Astrocyte (in vitro differentiated cells and primary cell): Measurements from ENCODE around the gene C19orf33. TPM values are rescaled to one million over a fixed set of nuclear protein-coding genes. Genes with fewer than 3 reads are reported as not detected.

Experiments
- DNase-seq: peaks from one replicate; pipeline ENCODE4 v3.0.0-alpha.2; 2010; ENCODE audit warnings: low read depth
- FAIRE-seq: peaks from 2 replicates; lab custom pipeline; 2011; peaks lifted over from hg19 to GRCh38; lab: Jason Lieb, UNC
- H2AFZ ChIP-seq: 2 replicates; pipeline ENCODE4 v1.6.0; 2012; ENCODE audit warnings: low read depth, low read length, inconsistent platforms
- H3K27ac ChIP-seq: 2 replicates; pipeline ENCODE4 v1.5.1; 2011; ENCODE audit warnings: low read depth, low read length, inconsistent platforms
- H3K27me3 ChIP-seq: 2 replicates; pipeline ENCODE4 v1.6.0; 2011; ENCODE audit warnings: low read length, inconsistent platforms; ENCODE audit not compliant: insufficient read depth
- H3K36me3 ChIP-seq: 2 replicates; pipeline ENCODE4 v1.5.1; 2011; ENCODE audit warnings: low read length, inconsistent platforms; ENCODE audit not compliant: insufficient read depth
- H3K4me1 ChIP-seq: 2 replicates; pipeline ENCODE4 v1.5.1; 2011; ENCODE audit warnings: low read length, inconsistent platforms; ENCODE audit not compliant: insufficient read depth
- H3K4me2 ChIP-seq: 2 replicates; pipeline ENCODE4 v1.6.0; 2012; ENCODE audit warnings: low read length, inconsistent platforms
- H3K4me3 ChIP-seq: 2 replicates; pipeline ENCODE4 v1.5.1; 2011; ENCODE audit warnings: low read depth, mild to moderate bottlenecking, low read length, inconsistent platforms; ENCODE audit not compliant: insufficient read depth
- H3K79me2 ChIP-seq: 2 replicates; pipeline ENCODE4 v1.6.0; 2012; ENCODE audit warnings: mild to moderate bottlenecking, low read length, inconsistent platforms; ENCODE audit not compliant: insufficient read depth
- H3K9ac ChIP-seq: 2 replicates; pipeline ENCODE4 v1.6.0; 2012; ENCODE audit warnings: mild to moderate bottlenecking, low read length, inconsistent platforms
- H3K9me3 ChIP-seq: 2 replicates; pipeline ENCODE4 v1.5.1; 2012; ENCODE audit warnings: low read depth, mild to moderate bottlenecking, low read length, inconsistent platforms; ENCODE audit not compliant: insufficient read depth
- H4K20me1 ChIP-seq: 2 replicates; pipeline ENCODE4 v1.6.0; 2012; ENCODE audit warnings: low read length, inconsistent platforms; ENCODE audit not compliant: insufficient read depth
- H3K27ac Mint-ChIP-seq: one replicate; pipeline ENCODE4 v1.8.0; 2021; ENCODE audit warnings: mild to moderate bottlenecking, mixed read lengths; ENCODE audit not compliant: unreplicated experiment
- H3K27me3 Mint-ChIP-seq: one replicate; pipeline ENCODE4 v1.8.0; 2021; ENCODE audit warnings: low read depth, mixed read lengths; ENCODE audit not compliant: unreplicated experiment
- H3K36me3 Mint-ChIP-seq: one replicate; pipeline ENCODE4 v1.8.0; 2021; ENCODE audit warnings: low read depth, mixed read lengths; ENCODE audit not compliant: unreplicated experiment
- H3K4me1 Mint-ChIP-seq: one replicate; pipeline ENCODE4 v1.8.0; 2021; ENCODE audit warnings: low read depth, mixed read lengths; ENCODE audit not compliant: unreplicated experiment
- H3K4me3 Mint-ChIP-seq: one replicate; pipeline ENCODE4 v1.8.0; 2021; ENCODE audit warnings: mild to moderate bottlenecking, moderate library complexity, mixed read lengths; ENCODE audit not compliant: unreplicated experiment
- H3K9me3 Mint-ChIP-seq: one replicate; pipeline ENCODE4 v1.8.0; 2021; ENCODE audit warnings: mild to moderate bottlenecking, mixed read lengths; ENCODE audit not compliant: unreplicated experiment
- EZH2 ChIP-seq: IDR thresholded peaks from 2 replicates; pipeline ENCODE4 v1.6.1; 2012; ENCODE audit warnings: mild to moderate bottlenecking, low read length, inconsistent platforms; ENCODE audit not compliant: insufficient read depth
- total RNA-seq: library from RNA; stranded (reverse); gene quantifications from 2 replicates; pipeline ENCODE4 v1.2.1, GENCODE V29; 2021
- TF ChIP-seq, protein P1 (sequence below): IDR thresholded peaks from 2 replicates; pipeline ENCODE4 v1.5.1; 2011; ENCODE audit warnings: low read depth, mild to moderate bottlenecking, inconsistent platforms, low read length, moderate library complexity; ENCODE audit not compliant: insufficient read depth

The C19orf33 gene
- total RNA-seq, 1 donor from 2014 or later: 5.8 TPM

DNA sequence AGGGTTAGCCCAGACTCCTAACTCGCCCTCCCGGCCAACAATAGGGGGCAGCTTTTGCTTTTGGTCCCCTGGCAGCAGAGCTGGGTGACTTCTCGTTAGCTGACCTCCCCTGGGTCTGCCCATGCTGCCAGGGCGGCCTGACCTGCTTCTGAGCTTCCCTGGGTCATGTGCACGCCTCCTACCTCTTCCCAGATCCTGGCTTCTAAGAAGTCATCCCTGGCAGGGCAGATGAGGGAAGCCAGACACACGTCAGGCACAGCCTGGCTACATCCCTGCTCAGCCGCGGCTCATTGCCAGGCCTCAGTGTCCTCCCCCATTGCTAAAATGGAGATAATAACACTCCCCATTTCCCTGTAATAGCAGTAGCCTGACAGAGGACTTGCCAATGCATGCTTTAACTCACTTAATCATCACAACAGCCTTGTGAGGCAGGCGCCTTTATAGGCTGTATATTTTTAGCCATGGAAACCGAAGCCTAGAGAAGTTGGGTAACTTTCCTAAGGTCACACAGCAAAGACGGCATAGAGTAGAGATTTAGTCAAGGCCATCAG lies 17.7 kb downstream of the C19orf33 start:
- H3K27ac ChIP-seq: no peak overlapping the region
- H3K4me3 Mint-ChIP-seq: no peak overlapping the region
- DNase-seq (peak; percentile 30), FAIRE-seq (no peak)
- H3K36me3 Mint-ChIP-seq: peaks cover 10% of the 10 kb centered on the region
- H3K27me3 ChIP-seq: peaks cover 9% of the 10 kb centered on the region
- no peak overlapping the region for H2AFZ ChIP-seq
- TF ChIP-seq, protein P1, sequence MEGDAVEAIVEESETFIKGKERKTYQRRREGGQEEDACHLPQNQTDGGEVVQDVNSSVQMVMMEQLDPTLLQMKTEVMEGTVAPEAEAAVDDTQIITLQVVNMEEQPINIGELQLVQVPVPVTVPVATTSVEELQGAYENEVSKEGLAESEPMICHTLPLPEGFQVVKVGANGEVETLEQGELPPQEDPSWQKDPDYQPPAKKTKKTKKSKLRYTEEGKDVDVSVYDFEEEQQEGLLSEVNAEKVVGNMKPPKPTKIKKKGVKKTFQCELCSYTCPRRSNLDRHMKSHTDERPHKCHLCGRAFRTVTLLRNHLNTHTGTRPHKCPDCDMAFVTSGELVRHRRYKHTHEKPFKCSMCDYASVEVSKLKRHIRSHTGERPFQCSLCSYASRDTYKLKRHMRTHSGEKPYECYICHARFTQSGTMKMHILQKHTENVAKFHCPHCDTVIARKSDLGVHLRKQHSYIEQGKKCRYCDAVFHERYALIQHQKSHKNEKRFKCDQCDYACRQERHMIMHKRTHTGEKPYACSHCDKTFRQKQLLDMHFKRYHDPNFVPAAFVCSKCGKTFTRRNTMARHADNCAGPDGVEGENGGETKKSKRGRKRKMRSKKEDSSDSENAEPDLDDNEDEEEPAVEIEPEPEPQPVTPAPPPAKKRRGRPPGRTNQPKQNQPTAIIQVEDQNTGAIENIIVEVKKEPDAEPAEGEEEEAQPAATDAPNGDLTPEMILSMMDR: no peak
- no peak for TF ChIP-seq EZH2
- H3K9me3 Mint-ChIP-seq: peaks cover 2% of the 10 kb centered on the region
- H3K27ac Mint-ChIP-seq: no peak overlapping the region
- H3K4me3 ChIP-seq: no peak overlapping the region
- H3K4me1 Mint-ChIP-seq: no peaks in the 10 kb centered on the region
- peaks cover 4% of the 10 kb centered on the region for H4K20me1 ChIP-seq
- H3K27me3 Mint-ChIP-seq: peaks cover 25% of the 10 kb centered on the region
- H3K9ac ChIP-seq: no peak overlapping the region
- H3K36me3 ChIP-seq: no peaks in the 10 kb centered on the region
- H3K4me1 ChIP-seq: peaks cover 11% of the 10 kb centered on the region
- H3K79me2 ChIP-seq: no peaks in the 10 kb centered on the region
- no peaks in the 10 kb centered on the region for H3K9me3 ChIP-seq
- no peak overlapping the region for H3K4me2 ChIP-seq

DNA sequence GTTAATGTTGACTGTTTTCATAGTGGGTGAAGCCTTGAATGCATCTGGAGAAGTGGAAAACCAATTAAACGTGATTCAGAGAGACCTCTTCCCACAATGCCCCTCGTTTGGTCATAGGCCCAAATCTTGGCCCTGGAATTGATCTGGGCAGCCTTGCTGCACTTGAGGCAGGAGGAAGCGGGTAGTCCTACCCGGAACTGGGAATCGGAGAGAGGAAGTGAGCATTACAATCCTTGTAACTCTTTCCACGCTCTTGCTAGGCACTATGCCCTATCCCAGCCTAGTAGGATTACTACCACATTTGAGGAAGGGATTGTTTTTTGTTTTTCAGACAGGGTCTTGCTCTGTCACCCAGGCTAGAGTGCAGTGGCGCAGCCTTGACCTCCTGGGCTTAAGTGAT lies 19.2 kb downstream of the C19orf33 start:
- no peaks in the 10 kb centered on the region for H3K9me3 ChIP-seq
- H3K9ac ChIP-seq: no peak overlapping the region
- no peak overlapping the region for H3K4me3 ChIP-seq
- no peak overlapping the region for H3K4me2 ChIP-seq
- peaks cover 15% of the 10 kb centered on the region for H3K36me3 Mint-ChIP-seq
- peaks cover 2% of the 10 kb centered on the region for H3K9me3 Mint-ChIP-seq
- DNase-seq: no peak
- H3K4me1 Mint-ChIP-seq: no peaks in the 10 kb centered on the region
- no peak overlapping the region for H3K27ac ChIP-seq
- no peak for FAIRE-seq
- H3K4me3 Mint-ChIP-seq: no peak overlapping the region
- H3K27me3 Mint-ChIP-seq: peaks cover 21% of the 10 kb centered on the region
- H4K20me1 ChIP-seq: peaks cover 4% of the 10 kb centered on the region
- H3K4me1 ChIP-seq: peaks cover 11% of the 10 kb centered on the region
- no peak for TF ChIP-seq EZH2
- TF ChIP-seq, protein P1: no peak
- H3K36me3 ChIP-seq: no peaks in the 10 kb centered on the region
- H2AFZ ChIP-seq: no peak overlapping the region
- H3K27ac Mint-ChIP-seq: no peak overlapping the region
- H3K27me3 ChIP-seq: peaks cover 9% of the 10 kb centered on the region
- no peaks in the 10 kb centered on the region for H3K79me2 ChIP-seq

DNA sequence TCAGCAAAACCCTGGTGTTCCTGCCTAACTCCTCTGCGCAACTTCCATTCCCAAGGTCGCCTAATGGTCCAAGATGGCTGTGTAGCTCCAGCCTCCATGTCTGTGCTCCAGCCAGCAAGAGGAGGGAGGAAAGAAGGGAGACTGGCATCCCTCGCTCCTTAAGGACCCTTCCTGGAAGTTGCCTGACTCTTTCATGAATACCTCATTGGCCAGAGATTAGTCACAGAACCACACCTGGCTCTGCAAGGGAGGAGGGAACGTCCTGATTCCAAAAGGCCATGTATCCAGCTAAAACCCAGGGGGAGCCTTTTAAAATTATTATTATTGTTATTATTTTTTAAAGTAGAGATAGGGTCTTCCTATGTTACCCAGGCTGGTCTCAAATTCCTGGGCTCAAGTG lies 20.4 kb downstream of the C19orf33 start:
- Histone ChIP-seq H3K9ac (no peak overlapping the region), H3K27me3 (peaks cover 1% of the 10 kb centered on the region), H3K27ac (no peak overlapping the region), H3K4me1 (peaks cover 5% of the 10 kb centered on the region), H3K4me3 (no peak overlapping the region), H3K4me2 (no peak overlapping the region), H3K36me3 (no peaks in the 10 kb centered on the region), H3K79me2 (no peaks in the 10 kb centered on the region), H2AFZ (no peak overlapping the region), H4K20me1 (peaks cover 4% of the 10 kb centered on the region), H3K9me3 (no peaks in the 10 kb centered on the region)
- H3K27ac Mint-ChIP-seq: no peak overlapping the region
- peaks cover 11% of the 10 kb centered on the region for H3K27me3 Mint-ChIP-seq
- H3K4me3 Mint-ChIP-seq: no peak overlapping the region
- peaks cover 2% of the 10 kb centered on the region for H3K9me3 Mint-ChIP-seq
- DNase-seq (no peak), FAIRE-seq (no peak)
- no peak for TF ChIP-seq EZH2
- TF ChIP-seq, protein P1: no peak
- no peaks in the 10 kb centered on the region for H3K4me1 Mint-ChIP-seq
- peaks cover 16% of the 10 kb centered on the region for H3K36me3 Mint-ChIP-seq
